OCI-LY3 (cell line): ENCODE data around the gene ILDR2.

Source experiments
- H2AFZ ChIP-seq: fragments of 200-600, 300-600 bp; shearing (Covaris generic); 2 replicates; pipeline ENCODE4 v1.6.0; 2014; ENCODE audit warnings: antibody characterized with exemption, low read depth, low read length
- H3K27ac ChIP-seq: fragments of 200-600, 300-600 bp; sonication (generic); 2 replicates; pipeline ENCODE4 v1.5.1; 2014; ENCODE audit warnings: mild to moderate bottlenecking, low read length, moderate library complexity, mixed read lengths
- H3K27me3 ChIP-seq: fragments of 200-600, 300-600 bp; sonication (generic); 2 replicates; pipeline ENCODE4 v1.6.1; 2014; ENCODE audit warnings: low read depth, low read length, mixed read lengths
- H3K36me3 ChIP-seq: fragments of 200-600, 300-600 bp; sonication (generic); replicated peaks from 2 replicates; pipeline ENCODE3; 2014; ENCODE audit warnings: low read depth, low read length, mixed read lengths
- H3K4me1 ChIP-seq: fragments of 300-600, 200-600 bp; sonication (generic); 2 replicates; pipeline ENCODE4 v1.6.1; 2014; ENCODE audit warnings: low read length, mixed read lengths
- H3K4me2 ChIP-seq: fragments of 200-600, 300-600 bp; sonication (generic); 2 replicates; pipeline ENCODE4 v1.6.1; 2014; ENCODE audit warnings: low read length, mixed read lengths
- H3K4me3 ChIP-seq: fragments of 300-600, 200-600 bp; sonication (generic); 2 replicates; pipeline ENCODE4 v1.5.1; 2014; ENCODE audit warnings: antibody characterized with exemption, mild to moderate bottlenecking, low read length, moderate library complexity
- H3K79me2 ChIP-seq: fragments of 300-600, 200-600 bp; shearing (Covaris generic); 2 replicates; pipeline ENCODE4 v1.6.1; 2014; ENCODE audit warnings: mild to moderate bottlenecking, low read length, mixed read lengths
- H3K9ac ChIP-seq: fragments of 300-600, 200-600 bp; shearing (Covaris generic); 2 replicates; pipeline ENCODE4 v1.6.0; 2014; ENCODE audit warnings: mild to moderate bottlenecking, low read length, moderate library complexity
- H3K9me3 ChIP-seq: fragments of 200-600, 300-600 bp; shearing (Covaris generic); 2 replicates; pipeline ENCODE4 v1.6.1; 2014; ENCODE audit warnings: low read length, mixed read lengths; ENCODE audit not compliant: insufficient read depth
- H4K20me1 ChIP-seq: fragments of 200-600, 300-600 bp; sonication (generic); 2 replicates; pipeline ENCODE4 v1.6.1; 2016; ENCODE audit warnings: low read length, mixed read lengths; ENCODE audit not compliant: insufficient read depth
- EZH2phosphoT487 ChIP-seq: fragments of 200-600 bp; shearing (Covaris generic); IDR thresholded peaks from 2 replicates; pipeline ENCODE4 v1.6.1; 2018; ENCODE audit warnings: antibody characterized with exemption, mixed run types, low read depth
- TF ChIP-seq, protein P1 (sequence below): fragments of 200-600, 300-600 bp; sonication (generic); IDR thresholded peaks from 2 replicates; pipeline ENCODE4 v1.5.1; 2014; ENCODE audit warnings: antibody characterized with exemption, low read length, low read depth

The ILDR2 gene

DNA sequence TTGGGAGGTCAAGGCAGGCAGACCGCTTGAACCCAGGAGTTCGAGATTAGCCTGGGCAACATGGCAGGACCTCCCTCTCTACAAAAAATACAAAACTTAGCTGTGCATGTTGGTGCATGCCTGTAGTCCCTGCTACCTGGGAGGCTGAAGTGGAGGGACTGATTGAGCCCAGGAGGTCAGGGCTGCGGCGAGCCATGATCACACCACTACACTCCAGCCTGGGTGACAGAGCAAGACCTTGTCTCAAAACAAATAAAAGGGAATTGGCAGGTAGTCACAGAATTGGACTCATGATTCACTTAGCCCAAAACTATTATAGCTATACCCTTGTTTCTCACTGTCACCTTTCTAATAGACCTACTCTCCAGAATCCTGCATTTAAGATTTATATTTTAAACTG lies 104.8 kb downstream of the ILDR2 start:
- peaks cover 10% of the 10 kb centered on the region for H3K4me1 ChIP-seq
- no peak overlapping the region for H3K4me2 ChIP-seq
- no peaks in the 10 kb centered on the region for H3K9me3 ChIP-seq
- H3K27me3 ChIP-seq = no peaks in the 10 kb centered on the region
- H4K20me1 ChIP-seq = peaks cover 43% of the 10 kb centered on the region
- TF ChIP-seq EZH2phosphoT487 = no peak
- TF ChIP-seq, protein P1, sequence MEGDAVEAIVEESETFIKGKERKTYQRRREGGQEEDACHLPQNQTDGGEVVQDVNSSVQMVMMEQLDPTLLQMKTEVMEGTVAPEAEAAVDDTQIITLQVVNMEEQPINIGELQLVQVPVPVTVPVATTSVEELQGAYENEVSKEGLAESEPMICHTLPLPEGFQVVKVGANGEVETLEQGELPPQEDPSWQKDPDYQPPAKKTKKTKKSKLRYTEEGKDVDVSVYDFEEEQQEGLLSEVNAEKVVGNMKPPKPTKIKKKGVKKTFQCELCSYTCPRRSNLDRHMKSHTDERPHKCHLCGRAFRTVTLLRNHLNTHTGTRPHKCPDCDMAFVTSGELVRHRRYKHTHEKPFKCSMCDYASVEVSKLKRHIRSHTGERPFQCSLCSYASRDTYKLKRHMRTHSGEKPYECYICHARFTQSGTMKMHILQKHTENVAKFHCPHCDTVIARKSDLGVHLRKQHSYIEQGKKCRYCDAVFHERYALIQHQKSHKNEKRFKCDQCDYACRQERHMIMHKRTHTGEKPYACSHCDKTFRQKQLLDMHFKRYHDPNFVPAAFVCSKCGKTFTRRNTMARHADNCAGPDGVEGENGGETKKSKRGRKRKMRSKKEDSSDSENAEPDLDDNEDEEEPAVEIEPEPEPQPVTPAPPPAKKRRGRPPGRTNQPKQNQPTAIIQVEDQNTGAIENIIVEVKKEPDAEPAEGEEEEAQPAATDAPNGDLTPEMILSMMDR = no peak
- H2AFZ ChIP-seq = no peak overlapping the region
- no peak overlapping the region for H3K27ac ChIP-seq
- H3K4me3 ChIP-seq = no peak overlapping the region
- peaks cover 22% of the 10 kb centered on the region for H3K36me3 ChIP-seq
- H3K9ac ChIP-seq = no peak overlapping the region
- peaks cover 76% of the 10 kb centered on the region for H3K79me2 ChIP-seq

DNA sequence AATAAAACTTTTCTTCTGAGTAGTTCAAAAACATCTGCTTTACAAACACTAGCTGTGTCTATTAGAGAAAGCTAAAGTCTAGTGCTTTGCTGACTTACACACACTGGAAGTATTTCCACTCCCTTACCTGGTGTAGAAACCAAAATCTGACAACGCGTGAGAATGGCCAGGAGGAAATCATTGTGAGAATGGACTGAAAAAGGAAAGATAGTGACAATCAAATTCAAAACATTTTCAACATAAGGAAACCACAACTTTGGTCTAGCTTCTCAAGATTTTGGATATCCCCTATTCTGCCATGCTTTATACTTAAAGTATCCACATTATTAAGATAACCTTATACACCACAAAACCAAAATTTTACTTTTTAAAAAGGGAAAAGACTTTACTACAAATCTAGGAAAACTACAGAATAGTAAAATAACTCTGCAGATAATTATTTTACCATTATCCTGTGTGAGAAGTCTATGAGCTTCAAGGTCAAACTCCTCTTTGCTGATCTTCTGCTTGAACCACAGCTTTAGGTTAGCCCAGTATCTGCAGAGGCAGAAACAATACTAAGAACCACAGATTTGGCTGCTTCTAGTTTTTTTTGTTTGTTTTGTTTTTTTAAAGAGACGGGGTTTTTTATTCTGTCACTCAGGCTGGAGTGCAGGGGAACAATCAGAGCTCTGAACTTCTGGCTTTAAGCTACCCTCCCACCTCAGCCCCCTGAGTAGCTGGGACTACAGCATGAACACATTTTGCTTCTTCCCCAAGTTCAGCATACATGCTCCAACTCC lies 105.8 kb downstream of the ILDR2 start:
- Histone ChIP-seq H3K27me3 (no peaks in the 10 kb centered on the region), H3K9me3 (no peaks in the 10 kb centered on the region), H3K4me1 (peaks cover 3% of the 10 kb centered on the region), H3K27ac (no peak overlapping the region), H3K9ac (no peak overlapping the region), H4K20me1 (peaks cover 36% of the 10 kb centered on the region), H3K4me2 (no peak overlapping the region), H3K4me3 (no peak overlapping the region), H3K79me2 (peaks cover 66% of the 10 kb centered on the region), H2AFZ (no peak overlapping the region), H3K36me3 (peaks cover 22% of the 10 kb centered on the region)
- TF ChIP-seq, protein P1 = no peak
- no peak for TF ChIP-seq EZH2phosphoT487

DNA sequence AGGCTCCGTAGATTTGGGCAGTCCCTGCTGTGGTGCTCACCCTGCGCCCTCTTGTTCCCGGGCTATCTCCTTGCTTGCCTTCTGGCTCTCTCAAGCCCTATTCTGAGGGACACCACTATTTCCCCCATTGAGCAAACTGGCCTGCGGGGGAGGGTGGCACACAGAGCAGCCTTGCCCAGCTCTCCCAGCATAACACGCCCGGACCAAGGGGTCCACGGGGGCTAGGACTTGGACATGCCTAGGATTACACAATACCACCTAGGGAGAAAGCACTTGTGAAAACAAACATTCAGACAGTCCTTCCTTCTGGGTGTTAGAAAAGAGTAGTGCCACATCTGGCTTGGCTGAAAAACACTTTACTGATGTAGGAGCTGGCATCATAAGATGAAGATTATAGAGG lies 106.7 kb downstream of the ILDR2 start:
- Histone ChIP-seq H4K20me1 (peaks cover 30% of the 10 kb centered on the region), H3K79me2 (peaks cover 62% of the 10 kb centered on the region), H3K9me3 (no peaks in the 10 kb centered on the region), H3K27me3 (no peaks in the 10 kb centered on the region), H2AFZ (no peak overlapping the region), H3K9ac (no peak overlapping the region), H3K36me3 (peaks cover 29% of the 10 kb centered on the region), H3K4me3 (no peak overlapping the region), H3K27ac (no peak overlapping the region), H3K4me2 (no peak overlapping the region), H3K4me1 (no peaks in the 10 kb centered on the region)
- no peak for TF ChIP-seq EZH2phosphoT487
- TF ChIP-seq, protein P1 = no peak

DNA sequence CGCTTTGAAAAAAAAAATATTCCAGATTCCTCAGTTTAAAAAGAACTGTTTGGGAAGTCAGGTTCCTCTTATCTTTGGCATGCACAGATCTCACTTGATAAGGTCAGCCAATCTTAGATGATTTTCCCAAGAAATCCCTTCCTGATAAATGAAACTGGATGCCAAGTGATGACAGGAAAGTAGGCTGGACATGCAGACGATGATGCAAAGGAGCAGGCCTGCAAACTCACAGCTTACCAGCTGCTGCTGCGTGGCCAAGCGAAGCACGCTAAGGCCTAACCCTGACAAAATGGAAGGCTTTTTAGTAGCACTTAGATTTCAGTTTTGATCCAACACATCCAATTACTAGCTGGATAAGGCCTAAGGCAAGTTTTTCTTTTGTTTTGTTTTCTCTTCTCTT lies 109.4 kb downstream of the ILDR2 start:
- Histone ChIP-seq H3K4me3 (no peak overlapping the region), H3K4me2 (no peak overlapping the region), H3K27me3 (no peaks in the 10 kb centered on the region), H3K9ac (no peak overlapping the region), H3K27ac (no peak overlapping the region), H3K79me2 (peaks cover 35% of the 10 kb centered on the region), H3K9me3 (no peaks in the 10 kb centered on the region), H3K36me3 (peaks cover 44% of the 10 kb centered on the region), H3K4me1 (no peaks in the 10 kb centered on the region), H2AFZ (no peak overlapping the region), H4K20me1 (peaks cover 12% of the 10 kb centered on the region; the same call in 1 of the 2 replicates)
- no peak for TF ChIP-seq EZH2phosphoT487
- TF ChIP-seq, protein P1 = no peak
